GM19043 (cell line): Measurements from ENCODE around the gene SELPLG.
"Not testable (repeated sequence)": the region's sequence is repeated elsewhere in the genome, so short reads cannot be mapped to it uniquely, and the experiment has no call there.

ENCODE experiments used
- ATAC-seq: cut with Tn5 transposase; IDR thresholded peaks from one replicate; pipeline ENCODE4 v1.9.1; 2021; ENCODE audit warnings: low read depth; ENCODE audit not compliant: unreplicated experiment

Gene SELPLG

GRCh38 chr12:108633534-108634248 lies at the start of gene SELPLG:
TSS of gene SELPLG (minus strand) at chr12:108633894. CDS start at chr12:108624307, 9,587 bp downstream.
- ATAC-seq: peak; percentile 45

- no peak for ATAC-seq
Observed at GRCh38 chr12:108681317-108681716, 47.6 kb upstream of the SELPLG start.

GRCh38 chr12:108679106-108679681 lies 45.5 kb upstream of the SELPLG start:
- ATAC-seq: no peak

GRCh38 chr12:108678104-108678730 lies 44.5 kb upstream of the SELPLG start:
- no peak for ATAC-seq

- no peak for ATAC-seq
Observed at GRCh38 chr12:108677381-108677780, 43.7 kb upstream of the SELPLG start.

- ATAC-seq: no peak
Observed at GRCh38 chr12:108676707-108677106, 43.0 kb upstream of the SELPLG start.

- ATAC-seq: no peak
Observed at GRCh38 chr12:108675792-108676191, 42.1 kb upstream of the SELPLG start.

GRCh38 chr12:108672054-108672453 lies 38.4 kb upstream of the SELPLG start:
- no peak for ATAC-seq

- no peak for ATAC-seq
Observed at GRCh38 chr12:108671110-108671509, 37.4 kb upstream of the SELPLG start.

- no peak for ATAC-seq
Observed at GRCh38 chr12:108670066-108670631, 36.5 kb upstream of the SELPLG start.

GRCh38 chr12:108668542-108668941 lies 34.8 kb upstream of the SELPLG start:
- no peak for ATAC-seq

- no peak for ATAC-seq
Observed at GRCh38 chr12:108668063-108668462, 34.4 kb upstream of the SELPLG start.

- ATAC-seq: no peak
Observed at GRCh38 chr12:108667349-108667748, 33.7 kb upstream of the SELPLG start.

- no peak for ATAC-seq
Observed at GRCh38 chr12:108666401-108666881, 32.7 kb upstream of the SELPLG start.

- ATAC-seq: no peak
Observed at GRCh38 chr12:108665608-108666202, 32.0 kb upstream of the SELPLG start.

GRCh38 chr12:108664338-108665258 lies 30.9 kb upstream of the SELPLG start:
- ATAC-seq: peak; percentile 69

GRCh38 chr12:108663324-108664015 lies 29.8 kb upstream of the SELPLG start:
- ATAC-seq: no peak

- not testable (repeated sequence) for ATAC-seq
Observed at GRCh38 chr12:108658115-108658514, 24.4 kb upstream of the SELPLG start.

GRCh38 chr12:108657130-108657745 lies 23.5 kb upstream of the SELPLG start:
- no peak for ATAC-seq
